Stimulated activated CD4-positive, alpha-beta T cell treated with anti-CD3 and anti-CD28 coated beads, Interleukin-12 subunit alpha, Interleukin-12 subunit beta, amount 100 ng/mL, for 4 hours (primary cell): Measurements from ENCODE around the gene MB.

ENCODE experiments used
- DNase-seq: peaks from one replicate; pipeline ENCODE4 v3.0.0-alpha.2; 2020

MB gene

DNA sequence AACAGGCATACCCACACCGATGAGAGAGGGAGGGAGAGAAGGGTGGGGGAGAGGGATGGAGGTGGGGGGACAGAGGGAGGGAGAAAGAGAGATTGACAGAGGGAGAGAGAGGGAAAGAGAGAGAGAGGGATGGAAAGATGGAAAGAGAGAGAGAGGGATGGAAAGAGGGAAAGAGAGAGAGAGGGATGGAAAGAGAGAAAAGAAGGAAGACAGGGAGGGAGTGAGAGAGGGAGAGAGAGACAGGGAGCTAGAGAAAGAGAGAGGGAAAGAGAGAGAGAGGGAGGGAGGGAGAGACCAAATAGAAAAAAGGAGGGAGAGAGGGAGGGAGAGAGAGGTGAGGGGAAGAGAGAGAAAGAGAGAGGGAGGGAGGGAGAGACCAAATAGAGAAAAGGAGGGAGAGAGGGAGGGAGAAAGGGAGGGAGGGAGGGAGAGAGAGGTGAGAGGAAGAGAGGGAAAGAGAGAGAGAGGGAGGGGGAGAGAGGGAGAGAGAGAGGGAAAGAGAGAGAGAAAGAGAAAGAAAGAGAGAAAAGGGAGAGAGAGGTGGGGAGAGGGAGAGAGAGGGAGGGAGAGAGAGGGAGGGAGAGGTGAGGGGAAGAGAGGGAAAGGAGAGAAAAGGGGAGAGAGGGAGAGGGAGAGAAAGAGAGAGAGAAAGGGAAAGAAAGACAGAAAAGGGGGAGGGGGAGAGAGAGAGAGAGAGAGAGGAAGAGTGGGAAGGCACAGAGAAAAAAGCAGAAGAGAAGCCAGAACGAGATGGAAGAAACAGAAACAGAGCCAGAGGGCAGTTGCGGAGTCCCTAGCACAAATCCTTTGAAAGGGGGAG is 23.8 kb downstream of the MB start:
- no peak for DNase-seq

DNA sequence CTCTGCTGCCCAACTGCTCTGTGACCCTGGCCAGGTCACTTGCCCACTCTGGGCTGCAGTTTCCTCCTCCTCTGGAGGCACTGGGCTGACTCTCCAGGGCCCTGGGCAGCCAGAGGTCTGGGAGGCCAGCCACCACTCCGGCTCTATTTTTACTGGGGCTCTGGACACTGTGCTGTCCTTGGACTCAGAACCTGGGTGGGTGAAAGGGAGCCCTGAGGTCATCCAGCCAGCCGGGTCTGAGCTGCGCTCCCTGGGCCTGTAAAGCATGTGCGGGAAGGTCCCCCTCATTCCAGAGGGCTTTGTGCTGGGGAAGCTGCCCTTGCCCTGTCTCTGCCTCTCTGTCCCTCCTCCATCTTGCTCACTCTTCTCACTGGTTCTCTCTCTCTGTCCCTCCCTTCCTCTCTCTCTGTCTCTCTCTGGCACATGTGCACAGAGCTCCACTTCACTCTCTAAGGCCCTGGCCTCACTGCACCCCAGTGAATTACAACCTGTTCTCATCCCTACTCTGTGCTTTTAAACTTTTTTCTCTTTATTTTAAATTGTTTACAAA is 24.6 kb downstream of the MB start:
- no peak for DNase-seq

DNA sequence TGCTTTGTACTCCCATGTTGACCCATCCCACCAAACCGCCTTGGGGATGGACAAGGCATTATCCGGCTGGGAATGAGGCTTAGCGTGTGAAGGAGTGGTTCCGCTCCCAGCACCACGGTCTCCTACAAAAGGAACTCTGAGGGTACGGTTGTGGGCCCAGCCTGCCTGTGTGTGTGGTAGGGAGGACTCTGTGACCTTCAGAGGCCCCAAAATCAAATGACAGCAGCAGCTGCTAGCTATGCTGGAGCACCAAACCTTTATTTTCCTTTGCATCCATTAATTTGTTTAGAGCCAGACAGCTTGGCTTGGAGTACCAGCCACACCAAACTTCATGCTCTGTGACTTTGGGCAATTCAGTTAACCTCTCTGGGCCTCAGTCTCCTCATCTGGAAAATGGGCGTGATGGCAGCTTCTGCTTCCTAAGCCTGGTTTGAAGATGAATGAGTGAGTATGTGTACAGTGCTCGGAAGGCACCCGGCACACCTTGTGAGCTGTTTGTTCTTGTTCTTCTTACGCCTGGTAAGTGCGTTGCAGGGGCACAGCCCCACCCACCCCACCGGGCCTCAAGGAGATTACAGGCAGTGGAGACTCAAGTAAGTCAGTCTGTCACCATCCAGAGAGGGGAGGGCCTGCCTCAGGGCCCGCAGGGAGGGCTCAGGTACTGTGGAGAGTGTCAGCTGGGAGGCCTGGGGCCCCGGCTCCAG is 25.3 kb downstream of the MB start:
- no peak for DNase-seq

DNA sequence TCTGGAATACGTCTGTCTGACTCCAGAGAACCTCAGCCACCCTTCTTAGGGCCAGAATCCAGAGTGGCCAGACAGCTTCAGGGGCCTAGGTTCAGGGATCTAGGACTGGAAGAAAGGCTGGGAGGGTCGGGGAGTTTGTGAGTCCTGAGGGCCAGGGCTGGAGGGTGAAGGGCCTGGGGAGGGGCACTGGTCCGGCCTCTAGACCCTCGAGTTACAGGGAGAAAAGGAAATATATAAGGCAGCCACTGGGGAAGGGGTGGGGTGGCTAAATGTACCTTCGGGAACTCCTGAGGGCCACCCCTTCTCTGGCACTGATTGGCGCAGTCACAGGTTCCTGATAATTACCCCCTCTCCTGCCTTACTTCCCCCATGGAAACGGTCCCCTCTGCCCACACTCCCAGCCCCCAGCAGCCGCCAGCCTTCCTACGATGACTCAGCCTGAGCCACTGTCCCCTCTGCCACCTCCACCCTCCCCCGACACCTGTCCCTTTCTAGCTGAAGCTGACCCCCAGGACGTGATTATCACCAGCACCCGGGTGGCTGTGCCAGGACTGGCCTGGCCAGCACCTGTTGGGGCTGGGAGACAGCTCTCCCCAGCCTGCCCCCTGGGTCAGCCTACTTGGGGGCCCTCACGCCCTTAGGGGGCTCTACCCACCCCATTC is 26.4 kb downstream of the MB start:
- no peak for DNase-seq

- DNase-seq = no peak
Measured at GRCh38 chr22:35589756-35590093, 27.4 kb downstream of the MB start.

DNA sequence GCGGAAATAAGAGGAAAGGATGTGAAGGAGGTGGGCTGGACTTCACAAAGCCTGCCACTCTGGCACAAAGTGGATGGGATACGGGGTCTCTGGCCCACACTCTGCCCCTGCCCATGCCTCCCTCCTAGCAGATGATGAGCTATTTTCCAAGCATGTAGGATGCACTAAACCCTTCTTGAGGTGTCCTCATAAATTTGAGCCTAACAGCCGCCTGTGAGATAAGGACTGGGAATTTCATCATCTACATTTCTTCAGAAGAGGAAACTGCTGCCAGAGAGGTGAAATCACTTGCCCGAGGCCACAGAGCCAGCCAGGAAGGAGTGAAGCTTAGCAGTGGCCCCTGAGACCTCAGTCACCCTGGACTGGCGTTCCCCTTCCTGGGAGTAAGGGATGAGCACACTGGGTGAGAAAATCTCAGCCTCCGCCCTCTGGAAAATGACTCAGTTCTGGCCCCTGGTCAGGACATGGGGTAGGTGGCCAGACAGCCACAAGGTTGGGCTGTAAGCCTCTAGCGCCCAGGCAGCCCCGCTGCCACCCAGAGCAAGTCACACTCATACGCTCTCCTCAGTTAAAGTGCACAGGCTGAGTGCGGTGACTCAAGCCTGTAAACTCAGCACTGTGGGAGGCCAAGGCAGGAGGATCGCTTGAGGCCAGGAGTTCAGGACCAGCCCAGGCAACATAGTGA is 27.9 kb downstream of the MB start:
- no peak for DNase-seq

- no peak for DNase-seq
Measured at GRCh38 chr22:35587896-35588295, 29.2 kb downstream of the MB start.

DNA sequence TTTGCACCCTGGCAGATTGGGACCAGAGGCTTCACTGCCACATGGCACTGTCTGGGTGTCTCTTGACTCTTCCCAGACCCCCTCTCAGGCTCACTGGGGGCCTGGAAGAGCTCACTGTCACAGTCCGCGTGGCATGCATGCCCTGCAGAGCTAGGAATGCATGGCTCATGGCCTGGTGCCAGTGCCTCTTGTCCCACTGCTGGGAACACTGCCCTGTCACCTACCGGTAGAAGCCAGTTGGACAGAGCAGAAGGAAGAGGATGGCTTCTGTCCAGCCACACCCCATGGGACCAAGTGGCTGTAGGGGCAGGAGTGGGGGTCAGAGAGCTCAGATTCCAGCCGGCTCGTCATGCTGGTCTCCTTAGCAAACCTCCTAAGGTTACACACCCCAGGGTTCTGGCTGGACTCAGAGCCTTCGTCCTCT is 29.7 kb downstream of the MB start:
- no peak for DNase-seq

- DNase-seq = no peak
Measured at GRCh38 chr22:35586771-35587170, 30.4 kb downstream of the MB start.

- DNase-seq = peak; percentile 39
Measured at GRCh38 chr22:35582861-35583670, 34.1 kb downstream of the MB start.

DNA sequence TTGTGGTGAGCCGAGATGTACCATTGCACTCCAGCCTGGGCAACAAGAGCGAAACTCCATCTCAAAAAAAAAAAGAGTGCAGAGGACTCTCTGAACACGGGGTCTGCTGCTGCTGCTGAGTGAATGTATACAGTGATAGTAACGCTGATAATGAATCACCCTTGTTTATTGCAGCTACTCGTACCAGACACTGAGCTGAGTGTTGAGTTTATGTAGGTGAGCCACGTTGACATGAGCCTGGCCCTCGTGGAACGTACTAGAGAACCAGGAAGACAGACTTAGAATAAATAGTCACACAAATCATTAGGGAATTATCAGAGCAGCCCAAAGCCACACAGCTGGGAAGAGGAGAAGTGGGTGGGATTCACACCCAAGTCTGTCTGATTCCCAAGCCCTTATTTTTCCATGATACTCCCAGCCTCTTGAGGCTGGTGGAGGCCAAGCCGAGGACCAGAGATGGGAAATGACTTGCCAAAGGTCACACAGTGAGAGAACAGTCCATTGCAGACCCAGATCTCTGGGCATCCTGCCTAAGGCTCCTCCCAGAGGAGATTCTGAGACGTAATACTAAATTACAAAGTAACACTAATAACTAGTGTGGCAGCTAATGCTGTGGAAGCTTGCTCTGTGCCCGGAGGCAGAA is 34.8 kb downstream of the MB start:
- DNase-seq = no peak

- DNase-seq = no peak
Measured at GRCh38 chr22:35581023-35581413, 36.1 kb downstream of the MB start.

- DNase-seq = no peak
Measured at GRCh38 chr22:35580351-35581022, 36.6 kb downstream of the MB start.

DNA sequence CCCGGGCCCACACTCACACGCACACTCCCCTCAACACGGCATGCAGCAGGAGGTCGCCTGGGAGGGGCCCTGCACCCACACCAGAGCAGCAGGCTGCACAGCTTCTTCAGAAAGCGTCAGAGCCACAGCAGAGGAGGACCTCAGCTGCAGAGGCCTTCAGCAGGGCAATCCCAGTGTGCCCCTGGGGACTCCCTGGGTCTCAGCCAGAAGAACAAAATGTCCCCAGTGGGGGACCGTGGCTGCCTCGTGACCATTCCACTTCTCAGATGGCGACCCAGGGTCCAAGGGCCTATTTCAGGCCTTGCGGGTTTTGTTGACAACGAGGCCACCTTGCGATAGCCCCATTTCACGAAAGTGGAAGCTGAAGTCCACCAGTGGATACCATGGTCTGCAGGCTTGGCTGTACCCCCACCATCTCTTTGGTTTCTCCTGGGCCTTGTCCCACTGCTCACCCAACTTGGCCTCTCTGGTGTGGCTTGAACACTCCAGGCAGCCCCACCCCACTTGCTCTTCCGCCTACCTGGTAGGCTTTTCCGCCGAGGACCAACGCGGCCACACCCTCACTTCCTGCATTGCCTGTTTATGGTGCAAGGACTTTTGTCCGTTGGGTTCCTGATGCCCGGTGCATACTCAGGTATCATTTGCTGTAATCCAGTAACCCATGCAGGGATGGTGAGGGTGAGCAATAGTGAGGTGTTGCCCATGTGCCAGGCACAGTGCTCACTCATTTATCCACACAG is 38.1 kb downstream of the MB start:
- DNase-seq = no peak

DNA sequence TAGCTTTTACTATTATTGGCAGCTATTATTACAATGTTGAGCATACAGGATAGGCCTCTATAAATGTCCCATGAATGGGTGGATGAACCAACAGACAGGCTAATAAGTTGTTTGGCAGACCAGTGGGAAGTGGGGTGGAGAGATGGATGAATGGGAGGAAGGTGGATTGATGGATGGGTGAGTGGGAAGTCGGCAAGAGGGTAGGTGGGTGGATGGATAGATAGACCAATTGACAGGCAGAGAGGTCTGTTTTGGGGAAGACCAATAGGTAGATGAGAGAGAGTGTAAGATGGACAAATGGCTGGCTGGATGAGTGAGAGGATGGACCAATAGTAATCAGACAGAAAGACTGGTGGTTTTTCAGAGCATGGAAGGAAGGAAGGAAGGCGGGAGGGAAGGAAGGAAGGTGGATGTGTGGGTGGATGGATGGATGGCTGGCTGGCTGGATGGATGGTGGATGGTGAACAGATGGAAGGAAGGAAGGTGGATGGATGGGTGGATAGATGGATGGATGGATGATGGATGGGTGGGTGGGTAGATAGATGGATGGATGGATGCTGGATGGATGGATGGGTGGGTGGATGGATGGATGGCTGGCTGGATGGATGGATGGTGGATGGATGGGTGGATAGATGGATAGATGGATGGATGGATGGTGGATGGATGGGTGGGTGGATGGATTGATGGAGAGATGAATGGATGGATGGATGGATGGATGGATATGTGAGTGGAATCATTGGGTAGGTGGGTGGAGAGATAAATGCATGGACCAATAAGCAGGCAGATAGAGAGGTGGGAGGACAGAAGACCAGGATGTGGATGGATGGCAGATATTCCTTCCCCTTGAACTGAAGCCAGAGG is 39.1 kb downstream of the MB start:
- no peak for DNase-seq

- DNase-seq = no peak
Measured at GRCh38 chr22:35576671-35577070, 40.5 kb downstream of the MB start.

GRCh38 chr22:35575116-35575748 is 41.9 kb downstream of the MB start:
- DNase-seq = no peak

DNA sequence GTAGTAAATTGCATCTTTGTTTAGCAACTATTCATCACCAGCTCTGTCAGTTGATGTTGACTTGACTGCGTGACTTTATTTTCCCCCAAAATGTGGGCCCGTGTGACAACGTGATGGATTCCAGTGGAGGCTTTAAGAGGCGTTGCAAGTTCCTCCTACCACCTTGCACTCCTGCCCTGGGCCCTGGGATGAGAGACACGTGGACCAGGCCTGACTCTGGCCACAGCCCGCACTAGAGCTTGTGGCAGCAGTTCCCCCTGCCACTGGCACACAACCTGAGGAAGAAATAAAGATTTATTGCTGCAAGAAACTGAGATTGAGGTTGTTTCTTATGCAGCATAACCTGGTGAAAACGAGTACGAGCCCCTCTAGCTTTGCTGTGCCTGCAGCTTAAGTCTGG is 44.6 kb downstream of the MB start:
- no peak for DNase-seq

DNA sequence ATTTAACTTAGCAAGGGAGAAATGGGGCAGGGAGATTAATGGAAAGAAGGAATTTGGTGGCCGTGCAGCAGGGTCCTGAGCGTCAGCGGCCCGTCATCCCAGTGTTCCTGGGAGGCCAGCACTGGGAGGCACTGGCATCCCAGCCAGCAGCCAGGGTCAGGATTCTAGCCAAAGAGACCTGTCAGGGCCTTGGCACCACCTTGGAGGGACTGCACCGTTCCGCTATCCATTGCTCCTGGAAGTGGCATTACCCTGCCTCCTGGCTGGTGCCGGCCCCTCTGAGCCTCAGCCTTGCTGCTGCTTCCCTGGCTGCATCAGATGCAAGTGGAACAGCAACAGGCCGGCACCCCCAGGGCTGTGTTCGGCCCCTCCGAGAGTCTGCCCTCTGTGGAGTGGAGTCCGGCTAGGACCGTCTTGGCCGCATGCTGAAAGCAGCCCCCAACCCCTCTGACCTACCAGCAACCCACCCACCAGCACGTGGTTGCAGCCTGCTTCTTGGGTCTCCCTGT is 46.4 kb downstream of the MB start:
- DNase-seq = no peak
